H1 (cell line): Measurements from ENCODE around the gene FBXO44. TPM values are rescaled to one million over a fixed set of nuclear protein-coding genes. Genes with fewer than 3 reads are reported as not detected.

Experiments used
- CTCF ChIA-PET: fragments of 300-600 bp; sonication (Branson Sonifier 250); formaldehyde crosslinking; loops from one replicate; lab custom pipeline; 2021; ENCODE audit not compliant: partially characterized antibody; lab: Charles Lee
- POLR2A ChIA-PET: fragments of 300-600 bp; sonication (Branson Sonifier 250); formaldehyde crosslinking; loops from one replicate; lab custom pipeline; 2021; ENCODE audit warnings: inconsistent platforms; ENCODE audit not compliant: partially characterized antibody; lab: Charles Lee
- DNase-seq, 2 experiments: peaks; one replicate each; pipeline versions ENCODE4 v3.0.0 to v3.0.0-alpha.2; 2010 to 2022; ENCODE audit warnings: low spot score in 2 of 2, low read depth in 1 of 2, mixed read lengths in 1 of 2
- FAIRE-seq: peaks from 2 replicates; lab custom pipeline; 2011; peaks lifted over from hg19 to GRCh38; lab: Jason Lieb, UNC
- H2AFZ ChIP-seq: 2 replicates; pipeline ENCODE4 v1.8.1; 2012; ENCODE audit warnings: low read length, inconsistent platforms
- H2AK5ac ChIP-seq: 2 replicates; pipeline ENCODE4 v1.6.1; 2013; ENCODE audit warnings: low read depth, low read length
- H2BK120ac ChIP-seq: replicated peaks from 2 replicates; pipeline ENCODE3; 2013; ENCODE audit warnings: low read depth, low read length, inconsistent platforms
- H2BK12ac ChIP-seq: 2 replicates; pipeline ENCODE4 v1.6.1; 2013; ENCODE audit warnings: low read depth, low read length
- H2BK15ac ChIP-seq: 2 replicates; pipeline ENCODE4 v1.6.1; 2013; ENCODE audit warnings: low read length
- H2BK20ac ChIP-seq: 2 replicates; pipeline ENCODE4 v1.6.1; 2013; ENCODE audit warnings: low read length
- H2BK5ac ChIP-seq: 2 replicates; pipeline ENCODE4 v1.6.1; 2013; ENCODE audit warnings: low read depth, low read length
- H3K14ac ChIP-seq: 2 replicates; pipeline ENCODE4 v1.6.1; 2013; ENCODE audit warnings: inconsistent platforms; ENCODE audit not compliant: insufficient read length
- H3K18ac ChIP-seq: 2 replicates; pipeline ENCODE4 v1.6.1; 2013; ENCODE audit warnings: low read length; ENCODE audit errors: extremely low read depth
- H3K23ac ChIP-seq: 2 replicates; pipeline ENCODE4 v1.6.1; 2013; ENCODE audit warnings: inconsistent platforms; ENCODE audit not compliant: insufficient read length
- H3K23me2 ChIP-seq: 2 replicates; pipeline ENCODE4 v1.6.1; 2013; ENCODE audit warnings: low read depth, low read length
- H3K27ac ChIP-seq: 2 replicates; pipeline ENCODE4 v1.6.1; 2011; ENCODE audit warnings: low read depth, low read length, inconsistent platforms
- H3K27me3 ChIP-seq, 4 experiments: replicated peaks in 1 of 4; 1 replicate in 1 of 4; 2 replicates in 3 of 4; pipeline versions ENCODE4 v1.6.1 to v1.8.1; 2011 to 2013; ENCODE audit warnings: low read length in 3 of 4, mild to moderate bottlenecking in 3 of 4, inconsistent platforms in 2 of 4, mixed read lengths in 2 of 4, moderate library complexity in 1 of 4; ENCODE audit not compliant: control insufficient read depth in 3 of 4, insufficient read depth in 3 of 4; ENCODE audit errors: extremely low read depth in 1 of 4
- H3K36me3 ChIP-seq, 4 experiments: 2 replicates each; pipeline versions ENCODE4 v1.6.1 to v1.8.1; 2011 to 2013; ENCODE audit warnings: mild to moderate bottlenecking in 4 of 4, low read length in 3 of 4, moderate library complexity in 2 of 4, control low read depth in 1 of 4, inconsistent platforms in 1 of 4; ENCODE audit not compliant: insufficient read depth in 4 of 4, control insufficient read depth in 2 of 4
- H3K4ac ChIP-seq: replicated peaks from 2 replicates; pipeline ENCODE3; 2013; ENCODE audit warnings: low read length, low read depth, mixed read lengths, inconsistent platforms; ENCODE audit not compliant: insufficient read length
- H3K4me1 ChIP-seq, 4 experiments: replicated peaks in 1 of 4; 1 replicate in 1 of 4; 2 replicates in 3 of 4; pipeline versions ENCODE4 v1.6.1 to v1.8.1; 2011 to 2013; ENCODE audit warnings: low read length in 3 of 4, inconsistent platforms in 2 of 4, mixed read lengths in 1 of 4; ENCODE audit not compliant: insufficient read depth in 4 of 4, control insufficient read depth in 3 of 4
- H3K4me2 ChIP-seq, 2 experiments: 2 replicates each; pipeline versions ENCODE4 v1.6.1 to v1.8.1; 2011 to 2013; ENCODE audit warnings: low read depth in 2 of 2, low read length in 2 of 2, control low read depth in 1 of 2, inconsistent platforms in 1 of 2, mild to moderate bottlenecking in 1 of 2; ENCODE audit not compliant: insufficient read depth in 1 of 2
- H3K4me3 ChIP-seq, 4 experiments: fragments of 200-600, 300-600 bp in 1 of 4; sonication (generic), shearing (Covaris generic), sonication (Bioruptor Twin) in 1 of 4; 2 replicates each; pipeline versions ENCODE4 v1.5.1 to v1.8.1; 2011 to 2016; ENCODE audit warnings: low read length in 4 of 4, low read depth in 3 of 4, control low read depth in 2 of 4, inconsistent platforms in 2 of 4, mild to moderate bottlenecking in 2 of 4, mixed read lengths in 1 of 4, moderate library complexity in 1 of 4; ENCODE audit not compliant: insufficient read depth in 2 of 4; ENCODE audit errors: extremely low read depth in 1 of 4
- H3K56ac ChIP-seq: replicated peaks from 2 replicates; pipeline ENCODE3; 2013; ENCODE audit warnings: low read depth, mild to moderate bottlenecking, mixed read lengths, low read length, inconsistent platforms; ENCODE audit not compliant: insufficient read length
- H3K79me1 ChIP-seq: 2 replicates; pipeline ENCODE4 v1.6.1; 2013; ENCODE audit warnings: low read depth, low read length, control low read depth
- H3K79me2 ChIP-seq, 2 experiments: 2 replicates each; pipeline versions ENCODE4 v1.6.1 to v1.8.1; 2012 to 2013; ENCODE audit warnings: low read length in 2 of 2, mild to moderate bottlenecking in 2 of 2, inconsistent platforms in 1 of 2; ENCODE audit not compliant: insufficient read depth in 2 of 2, control insufficient read depth in 1 of 2
- H3K9ac ChIP-seq, 4 experiments: replicated peaks in 1 of 4; 1 replicate in 1 of 4; 2 replicates in 3 of 4; pipeline versions ENCODE4 v1.6.1 to v1.8.1; 2011 to 2013; ENCODE audit warnings: low read depth in 3 of 4, low read length in 3 of 4, control low read depth in 2 of 4, mild to moderate bottlenecking in 2 of 4, moderate library complexity in 2 of 4, inconsistent platforms in 1 of 4; ENCODE audit errors: extremely low read depth in 1 of 4
- H3K9me3 ChIP-seq, 2 experiments: 2 replicates each; pipeline versions ENCODE4 v1.6.1 to v1.8.1; 2012 to 2013; ENCODE audit warnings: mild to moderate bottlenecking in 2 of 2, moderate library complexity in 2 of 2, control low read depth in 1 of 2, inconsistent platforms in 1 of 2, low read depth in 1 of 2, low read length in 1 of 2, mixed read lengths in 1 of 2; ENCODE audit not compliant: insufficient read depth in 2 of 2
- H4K20me1 ChIP-seq, 2 experiments: replicated peaks in 1 of 2; 2 replicates each; pipeline versions ENCODE3 to v1.8.1; 2011 to 2013; ENCODE audit warnings: inconsistent platforms in 2 of 2, low read length in 2 of 2, mild to moderate bottlenecking in 1 of 2; ENCODE audit not compliant: insufficient read depth in 2 of 2, control insufficient read depth in 1 of 2
- H4K5ac ChIP-seq: 2 replicates; pipeline ENCODE4 v1.6.1; 2013; ENCODE audit warnings: low read length, low read depth, mixed read lengths, inconsistent platforms; ENCODE audit not compliant: insufficient read length
- H4K8ac ChIP-seq: 2 replicates; pipeline ENCODE4 v1.8.0; 2013; ENCODE audit warnings: mild to moderate bottlenecking, moderate library complexity, low read length, inconsistent platforms; ENCODE audit not compliant: insufficient read depth; ENCODE audit errors: extremely low read depth
- H4K91ac ChIP-seq: replicated peaks from 2 replicates; pipeline ENCODE3; 2013; ENCODE audit warnings: low read length, mixed read lengths, inconsistent platforms; ENCODE audit not compliant: insufficient read length
- BCL11A ChIP-seq, 2 experiments: IDR thresholded peaks; one replicate each; pipeline ENCODE4 v1.6.1; 2011; ENCODE audit warnings: low read depth in 2 of 2, low read length in 2 of 2, mild to moderate bottlenecking in 2 of 2
- HDAC2 ChIP-seq, 2 experiments: fragments of 300-600 bp in 1 of 2; sonication (generic) in 1 of 2; IDR thresholded peaks; 2 replicates each; pipeline ENCODE4 v1.6.1; 2011 to 2012; ENCODE audit warnings: low read depth in 2 of 2, low read length in 2 of 2, mild to moderate bottlenecking in 2 of 2, moderate library complexity in 2 of 2, borderline replicate concordance in 1 of 2, inconsistent platforms in 1 of 2
- NANOG ChIP-seq: IDR thresholded peaks from 2 replicates; pipeline ENCODE4 v1.6.1; 2011; ENCODE audit warnings: low read length, low read depth, mild to moderate bottlenecking, inconsistent platforms; ENCODE audit not compliant: insufficient read depth, poor library complexity, severe bottlenecking
- POLR2A ChIP-seq, 2 experiments: IDR thresholded peaks; 1 replicate in 1 of 2; 2 replicates in 1 of 2; pipeline ENCODE4 v1.6.1; 2011; ENCODE audit warnings: low read depth in 2 of 2, low read length in 2 of 2, mild to moderate bottlenecking in 2 of 2; ENCODE audit errors: control extremely low read depth in 1 of 2
- RAD21 ChIP-seq, 2 experiments: IDR thresholded peaks in 1 of 2; conservative IDR thresholded peaks in 1 of 2; 2 replicates each; pipeline ENCODE4 v1.6.1; 2011; ENCODE audit warnings: low read depth in 2 of 2, low read length in 2 of 2, improper control_type of control experiment in 1 of 2, inconsistent platforms in 1 of 2, mild to moderate bottlenecking in 1 of 2, moderate library complexity in 1 of 2
- RNF2 ChIP-seq: fragments of 200-900, 300-1000 bp; sonication (generic); IDR thresholded peaks from 2 replicates; pipeline ENCODE4 v1.7.1; 2016; ENCODE audit warnings: borderline replicate concordance, low read depth, mild to moderate bottlenecking, antibody characterized with exemption, low read length; ENCODE audit not compliant: poor library complexity, severe bottlenecking; ENCODE audit errors: missing control alignments
- SAP30 ChIP-seq: fragments of 300-600 bp; sonication (generic); IDR thresholded peaks from 2 replicates; pipeline ENCODE4 v1.7.1; 2012; ENCODE audit warnings: low read length, moderate library complexity, mild to moderate bottlenecking, inconsistent platforms; ENCODE audit not compliant: insufficient read depth, insufficient replicate concordance
- SP1 ChIP-seq: IDR thresholded peaks from 2 replicates; pipeline ENCODE4 v1.6.1; 2011; ENCODE audit warnings: low read depth, low read length
- SRF ChIP-seq: IDR thresholded peaks from 2 replicates; pipeline ENCODE4 v1.6.1; 2011; ENCODE audit warnings: mild to moderate bottlenecking, low read depth, low read length, moderate library complexity
- SUZ12 ChIP-seq: fragments of 200-600 bp; sonication (generic); IDR thresholded peaks from 2 replicates; pipeline ENCODE4 v1.6.1; 2012; ENCODE audit warnings: mild to moderate bottlenecking, inconsistent platforms, low read length, moderate library complexity, mixed read lengths
- YY1 ChIP-seq: IDR thresholded peaks from 2 replicates; pipeline ENCODE4 v1.6.1; 2011; ENCODE audit warnings: low read depth, mild to moderate bottlenecking, low read length
- WGBS, 2 experiments: shearing (Covaris generic) in 1 of 2; methylation state at CpG; one replicate each; pipeline versions ENCODE4 v1.1.6 to v1.1.7; 2013 to 2015; ENCODE audit warnings: low lambda C conversion rate in 2 of 2, mixed read lengths in 2 of 2, inconsistent platforms in 1 of 2, low coverage in 1 of 2, missing lambda C conversion rate in 1 of 2; ENCODE audit not compliant: insufficient replicate concordance in 2 of 2, insufficient coverage in 1 of 2, insufficient read length in 1 of 2; ENCODE audit errors: extremely low coverage in 1 of 2, missing lambda C conversion rate in 1 of 2; 5-methylcytosine and 5-hydroxymethylcytosine counted together
- polyA plus RNA-seq, 7 experiments: library from polyadenylated mRNA; depleted of rRNA in 3 of 7; stranded (reverse) in 5 of 7; unstranded in 2 of 7; fragments of >200 nt in 5 of 7; fragments of 200-250 nt in 2 of 7; gene quantifications; 1 replicate in 5 of 7; 2 replicates in 1 of 7; 4 replicates in 1 of 7; pipeline versions ENCODE4 v1.2.1 to v1.2.3, GENCODE V29; 2011 to 2013; ENCODE audit warnings: missing spikeins in 2 of 7, mixed read lengths in 2 of 7
- total RNA-seq: library from RNA; stranded (reverse); fragmentation: NEBNext Ultra II Directional; extraction: Animal tissue kit (Norgen Biotek cat#: 25700); gene quantifications from 2 replicates; pipeline ENCODE4 v1.2.1, GENCODE V29; 2021

The FBXO44 gene
- total and polyA plus RNA-seq, 2 of the 8 experiments (the other 6 are each of a cell fraction or from before 2014, with no cell fraction given): 27.0 to 27.2 TPM

DNA sequence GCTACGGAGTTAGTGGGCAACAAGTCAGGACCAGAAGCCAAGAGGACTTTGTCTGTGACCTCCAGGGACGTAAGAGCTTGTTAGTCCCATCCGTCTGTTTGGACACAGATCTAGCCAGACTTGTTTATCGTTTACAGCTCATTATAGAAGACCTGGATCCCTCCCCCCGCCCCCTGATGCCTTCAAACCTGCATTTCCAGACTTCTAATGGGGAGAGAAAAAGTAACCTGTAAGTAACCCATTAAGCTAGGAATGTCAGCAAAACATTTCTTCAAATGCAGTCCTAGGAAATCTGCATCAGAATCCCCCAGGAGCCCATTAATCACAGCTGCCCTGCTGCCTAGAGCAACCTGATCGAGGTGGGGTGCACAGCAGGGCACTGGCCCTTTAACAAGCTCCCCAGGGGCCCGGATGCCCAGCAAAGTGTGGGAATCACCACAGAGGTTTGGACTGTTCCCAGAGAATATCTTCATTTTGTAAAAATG lies 27.7 kb downstream of the FBXO44 start:
- Histone ChIP-seq H3K23ac (no peak overlapping the region), H2BK20ac (peak overlapping the region; percentile 27; the same call in 1 of the 2 replicates), H2AK5ac (peak overlapping the region; percentile 99; the same call in 1 of the 2 replicates), H2AFZ (no peak overlapping the region), H3K27me3 (no peaks in the 10 kb centered on the region), H3K14ac (peak overlapping the region; percentile 55), H3K4ac (peak overlapping the region; percentile 28), H3K79me1 (peaks cover 15% of the 10 kb centered on the region), H3K4me1 (peaks cover 14 to 38% (median 27%) of the 10 kb centered on the region in 4 experiments), H3K23me2 (peaks cover 8% of the 10 kb centered on the region), H2BK120ac (peak overlapping the region; percentile 91), H3K9ac (peak overlapping the region in 3 of 4 experiments; percentile 2 to 76 (median 61); a peak in 5 of 7 replicates), H2BK12ac (peak overlapping the region; percentile 100), H4K8ac (no peak overlapping the region), H2BK5ac (peak overlapping the region; percentile 99), H3K36me3 (peaks cover 3 to 30% (median 7%) of the 10 kb centered on the region in 4 experiments; a peak in 7 of 8 replicates), H3K79me2 (peaks cover 4 to 53% of the 10 kb centered on the region in 2 experiments), H3K27ac (peak overlapping the region; percentile 93), H4K91ac (peak overlapping the region; percentile 61), H4K20me1 (peaks cover 3 to 12% of the 10 kb centered on the region in 2 experiments), H3K18ac (peak overlapping the region; percentile 6; the same call in 1 of the 2 replicates), H2BK15ac (no peak overlapping the region), H3K4me3 (peak overlapping the region; percentile 51 to 87 (median 80); a peak in 7 of 8 replicates), H4K5ac (peak overlapping the region; percentile 43), H3K4me2 (peak overlapping the region; percentile 88 to 96), H3K9me3 (no peaks in the 10 kb centered on the region), H3K56ac (peak overlapping the region; percentile 23)
- WGBS, 2 experiments: 3% methylated on average over 7 of the region's 7 CpGs; no CpG with 5 or more reads in 1 of the 2 experiments
- ChIA-PET CTCF (interaction anchor here (0.7 to 21.6 kb wide), 12 partner anchors 8 to 67 kb away, joined by 3 to 266 read pairs (median 6); partner anchors contain the start of gene FBXO6), POLR2A (interaction anchor here (0.6 to 32.0 kb wide), 20 partner anchors 4 to 782 kb away, joined by 3 to 1025 read pairs (median 6); partner anchors contain the start of genes AGTRAP, C1orf167, CLCN6 and DRAXIN)
- DNase-seq (peak in 1 of 2 experiments; percentile 69), FAIRE-seq (peak; percentile 94)
- TF ChIP-seq SUZ12 (no peak), RNF2 (no peak), SRF (no peak), NANOG (peak; percentile 95), SAP30 (no peak), HDAC2 (IDR thresholded peaks at IDR 0.05; ENCODE audit: borderline replicate concordance in 1 of 2, low read depth in 2 of 2, low read length in 2 of 2) (peak in 1 of 2 experiments; percentile 64; a peak in 1 of 4 replicates), RAD21 (IDR thresholded peaks at IDR 0.05 in 1 of 2, conservative IDR thresholded peaks at IDR 0.05 in 1 of 2; ENCODE audit: low read depth in 2 of 2, low read length in 2 of 2) (no peak), SP1 (peak; percentile 89), POLR2A (IDR thresholded peaks at IDR 0.05; ENCODE audit: control extremely low read depth in 1 of 2, low read depth in 2 of 2, low read length in 2 of 2) (peak in 1 of 2 experiments; percentile 49; a peak in 2 of 3 replicates), YY1 (peak; percentile 11; the same call in 1 of the 2 replicates), BCL11A (IDR thresholded peaks at IDR 0.05; ENCODE audit: low read depth in 2 of 2, low read length in 2 of 2) (peak in 1 of 2 experiments; percentile 24)
